Right renal cortex interstitium (tissue), 3 donors: ENCODE data around the gene CSTPP1. TPM values are rescaled to one million over a fixed set of nuclear protein-coding genes. Genes with fewer than 3 reads are reported as not detected.

Experiments
- DNase-seq, 3 donors: peaks; one replicate each; pipeline ENCODE4 v3.0.0-alpha.2; 2013; ENCODE audit warnings: low read depth in 3 of 3, low spot score in 2 of 3
- polyA plus RNA-seq, 3 donors: library from polyadenylated mRNA; unstranded; fragments of 120-200 nt; gene quantifications; one replicate each; pipeline ENCODE4 v1.2.1, GENCODE V29; 2013; ENCODE audit not compliant: insufficient read length in 3 of 3

The CSTPP1 gene, protein sequence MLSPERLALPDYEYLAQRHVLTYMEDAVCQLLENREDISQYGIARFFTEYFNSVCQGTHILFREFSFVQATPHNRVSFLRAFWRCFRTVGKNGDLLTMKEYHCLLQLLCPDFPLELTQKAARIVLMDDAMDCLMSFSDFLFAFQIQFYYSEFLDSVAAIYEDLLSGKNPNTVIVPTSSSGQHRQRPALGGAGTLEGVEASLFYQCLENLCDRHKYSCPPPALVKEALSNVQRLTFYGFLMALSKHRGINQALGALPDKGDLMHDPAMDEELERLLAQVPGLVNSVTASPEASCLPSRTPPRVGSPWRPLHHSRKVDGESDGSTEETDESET
- 10 to 100 TPM; 56.8 to 58.1 (median 57.1) TPM for polyA plus RNA-seq

DNA sequence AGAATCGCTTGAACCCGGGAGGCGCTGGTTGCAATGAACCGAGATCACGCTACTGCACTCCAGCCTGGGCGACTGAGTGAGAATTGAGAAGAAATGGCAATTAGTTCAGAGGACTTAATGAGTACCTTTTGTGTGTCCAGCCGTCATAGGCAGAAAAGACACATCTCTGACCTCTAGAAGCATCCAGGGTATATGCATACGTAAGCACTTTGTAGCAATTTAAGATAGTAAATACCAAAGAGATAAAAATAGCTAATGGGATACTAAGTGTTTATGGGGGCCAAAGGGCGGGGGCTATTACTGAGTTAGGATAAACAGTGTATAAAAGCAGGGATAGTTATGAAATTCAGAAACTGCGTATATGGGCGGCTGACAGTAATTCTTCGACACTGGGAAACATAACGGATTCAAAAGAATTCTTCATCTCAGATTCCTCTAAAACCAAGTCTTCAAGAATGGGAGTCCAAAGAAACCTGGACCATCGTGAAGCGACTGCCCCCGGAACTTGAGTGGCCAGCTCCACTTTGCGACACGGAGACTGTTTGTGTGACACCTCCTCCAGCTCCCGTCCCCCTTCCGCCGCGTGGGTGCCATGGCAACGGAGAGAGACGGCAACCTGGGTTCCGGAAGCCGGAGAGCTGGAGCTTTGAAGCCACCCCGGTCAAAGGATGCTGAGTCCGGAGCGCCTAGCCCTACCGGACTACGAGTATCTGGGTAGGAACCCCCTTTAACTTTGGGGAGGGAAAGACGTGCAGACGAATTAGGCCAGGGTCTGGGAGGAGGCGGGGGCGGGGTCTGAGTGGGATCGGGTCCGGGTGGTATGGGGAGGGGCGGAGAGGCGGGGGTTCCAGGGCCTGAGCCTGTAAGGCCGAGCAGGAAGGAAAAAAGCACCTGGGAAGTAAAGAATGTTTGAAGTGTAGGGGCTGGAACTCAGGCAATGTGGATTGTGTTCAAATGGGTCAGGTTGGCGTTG lies at the start of gene CSTPP1:
TSS of gene CSTPP1 (plus strand) at position 624 of the 973 bp plus-strand sequence. CDS start at position 669, 45 bp downstream.
- peak in 2 of 3 donors; percentile 90 to 91 for DNase-seq

DNA sequence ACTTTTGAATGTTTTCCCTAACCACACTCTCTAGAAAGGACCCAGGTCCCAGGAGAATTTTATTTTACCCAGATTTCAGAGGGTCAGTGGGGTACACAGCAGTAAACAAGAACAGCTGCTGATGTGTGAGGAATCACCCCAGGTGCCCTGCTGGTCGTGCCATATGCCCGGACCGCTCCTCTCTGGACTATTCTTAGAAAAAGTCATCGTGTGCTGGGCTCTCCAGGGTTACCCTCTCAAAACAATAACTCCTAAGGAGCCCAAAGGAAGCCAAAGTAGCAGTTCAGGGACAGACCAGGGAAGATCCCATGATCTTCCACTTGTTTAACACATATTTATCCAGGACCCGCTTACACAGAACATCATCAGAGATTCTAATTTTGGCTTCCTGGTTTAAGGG lies 47.9 kb upstream of the CSTPP1 start:
- no peak for DNase-seq

DNA sequence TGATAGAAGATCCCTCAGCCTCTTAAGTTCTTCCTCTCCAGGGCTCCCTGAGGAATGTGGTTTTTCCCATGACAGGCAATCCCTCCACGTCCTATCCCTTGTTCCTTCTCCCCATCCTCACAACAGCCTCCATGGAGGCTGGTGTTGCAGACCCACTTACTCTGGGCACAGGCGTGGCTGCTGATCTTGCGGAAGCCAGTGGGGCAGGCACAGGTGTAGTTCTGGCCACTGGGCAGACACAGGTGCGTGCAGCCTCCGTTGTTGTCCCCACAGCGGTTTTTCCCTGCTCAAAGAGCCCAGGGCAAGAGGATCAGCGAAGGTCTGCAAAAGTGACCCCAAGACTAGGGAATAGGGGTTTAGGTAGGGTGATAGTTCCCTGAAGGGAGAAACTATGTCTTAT lies 47.3 kb upstream of the CSTPP1 start:
- no peak for DNase-seq

DNA sequence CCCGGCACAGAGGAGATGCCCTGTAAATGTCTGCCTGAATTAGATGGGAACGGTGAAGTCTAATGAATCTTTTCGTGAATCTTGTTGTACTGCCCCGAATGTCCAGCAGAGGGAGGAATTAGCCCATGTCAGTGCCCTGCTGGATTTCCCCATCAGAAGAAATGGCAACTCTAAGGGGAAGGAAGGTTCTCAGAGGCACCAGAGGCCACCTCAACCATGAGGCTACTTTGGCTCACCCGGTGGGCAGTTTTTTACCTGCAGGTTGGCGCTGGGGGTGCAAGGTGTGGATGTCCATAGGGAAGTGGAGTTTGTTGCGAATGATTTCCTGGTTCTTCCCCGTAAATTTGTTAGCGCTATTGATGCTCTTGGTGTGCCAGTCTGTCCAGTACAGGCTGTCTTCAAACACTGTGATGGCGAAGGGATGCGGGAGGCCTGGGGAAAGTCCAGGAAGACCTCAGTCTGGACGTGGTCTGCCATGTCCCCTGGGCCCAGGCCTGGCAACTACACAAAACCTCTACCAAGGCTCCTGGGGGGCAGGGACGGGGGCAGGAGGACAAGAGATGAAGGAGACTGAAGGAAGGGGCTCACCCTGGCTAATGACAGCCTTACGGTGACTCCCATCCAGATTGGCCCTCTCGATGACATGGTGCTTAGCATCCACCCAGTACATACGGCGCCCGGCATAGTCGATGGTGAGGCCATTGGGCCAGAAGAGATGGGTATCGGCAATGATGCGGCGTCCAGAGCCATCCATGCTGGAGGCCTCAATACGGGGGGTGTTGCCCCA lies 46.7 kb upstream of the CSTPP1 start:
- peak in 2 of 3 donors; percentile 48 to 54 for DNase-seq

DNA sequence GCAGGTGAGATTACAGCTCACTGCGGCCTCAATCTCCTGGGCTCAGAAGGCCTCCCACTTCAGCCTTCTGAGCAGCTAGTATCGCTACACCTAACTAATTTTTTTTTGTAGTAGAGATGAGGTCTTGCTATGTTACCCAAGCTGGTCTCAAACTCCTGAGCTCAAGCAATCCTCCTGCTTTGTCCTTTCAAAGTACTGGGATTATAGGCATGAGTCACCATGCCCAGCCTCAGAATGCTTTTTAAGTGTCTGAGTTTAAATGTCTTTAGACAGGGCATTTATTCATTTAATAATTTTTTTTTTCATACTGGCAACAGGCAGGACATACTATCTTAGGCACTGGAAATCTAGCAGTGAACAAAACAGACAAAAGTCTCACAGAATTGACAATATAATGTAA lies 45.9 kb upstream of the CSTPP1 start:
- no peak for DNase-seq

DNA sequence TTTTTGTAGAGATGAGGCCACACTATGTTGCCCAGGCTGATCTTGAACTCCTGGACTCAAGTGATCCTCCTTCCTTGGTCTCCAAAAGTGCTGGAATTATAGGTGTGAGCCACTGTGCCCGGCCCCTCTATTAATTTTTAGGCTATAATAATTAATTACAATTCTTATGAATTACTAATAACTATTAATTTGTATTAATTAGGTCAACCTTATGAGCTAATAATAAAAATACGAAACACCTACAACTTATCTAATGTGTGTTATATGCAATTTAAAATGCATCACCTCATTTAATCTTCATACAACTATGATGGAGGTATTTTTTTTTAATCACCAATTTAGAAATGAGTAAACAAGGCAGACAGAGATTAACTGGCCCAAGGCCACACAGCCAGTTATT lies 44.5 kb upstream of the CSTPP1 start:
- no peak for DNase-seq

DNA sequence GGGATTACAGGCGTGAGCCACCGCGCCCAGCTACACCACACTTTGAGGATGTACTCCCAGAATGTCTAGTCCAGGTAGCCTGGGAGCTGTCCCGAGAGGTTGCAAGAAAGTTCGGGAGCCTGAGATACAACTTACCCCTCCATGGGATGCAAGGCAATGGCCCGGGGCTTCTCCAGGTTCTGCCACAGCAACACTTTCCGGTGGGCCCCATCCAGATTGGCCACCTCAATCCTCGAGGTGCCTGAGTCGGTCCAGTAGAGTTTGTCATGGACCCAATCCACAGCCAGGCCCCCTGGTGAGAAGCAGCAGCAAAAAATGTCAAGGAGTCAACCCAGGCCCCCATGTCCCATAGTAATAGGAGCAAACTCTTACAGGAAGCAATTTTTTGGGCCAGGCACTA lies 43.7 kb upstream of the CSTPP1 start:
- DNase-seq: no peak

DNA sequence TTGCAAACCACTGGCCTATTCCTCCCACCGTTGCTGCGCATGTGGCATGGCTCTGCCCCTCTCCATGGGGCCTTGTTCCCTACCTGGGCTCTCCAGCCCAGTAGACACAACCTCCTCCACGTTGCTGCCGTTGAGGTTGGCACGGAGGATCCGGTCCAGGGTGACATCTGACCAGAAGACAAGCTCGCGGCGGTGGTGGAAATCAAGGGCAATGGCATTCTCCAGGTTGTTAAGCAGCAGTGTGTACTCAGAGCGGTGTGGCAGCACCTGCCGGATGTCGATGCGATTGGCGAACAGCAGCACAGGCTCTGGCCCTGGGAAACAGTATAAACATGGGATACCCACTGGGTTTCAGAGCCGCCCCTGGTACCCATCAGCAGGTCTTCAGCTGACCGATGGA lies 42.1 kb upstream of the CSTPP1 start:
- no peak for DNase-seq

DNA sequence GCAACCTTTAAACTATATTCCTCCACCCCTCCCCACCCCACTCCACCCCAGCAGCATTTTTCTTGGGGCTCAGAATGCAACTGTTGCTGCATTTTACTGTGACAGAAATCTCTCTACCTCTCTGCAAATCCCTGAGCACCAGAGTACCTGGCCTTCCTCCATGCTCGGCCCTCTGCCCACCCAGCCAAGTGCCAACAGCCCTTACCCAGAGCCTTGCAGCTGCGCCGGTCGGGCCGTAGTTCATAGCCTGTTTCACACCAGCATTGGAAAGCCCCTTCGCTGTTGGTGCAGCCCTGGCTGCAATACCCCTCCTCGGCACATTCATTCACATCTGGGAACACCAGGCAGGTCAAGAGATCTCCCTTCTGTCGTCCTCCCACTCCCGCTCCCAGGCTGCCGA lies 41.6 kb upstream of the CSTPP1 start:
- DNase-seq: no peak

DNA sequence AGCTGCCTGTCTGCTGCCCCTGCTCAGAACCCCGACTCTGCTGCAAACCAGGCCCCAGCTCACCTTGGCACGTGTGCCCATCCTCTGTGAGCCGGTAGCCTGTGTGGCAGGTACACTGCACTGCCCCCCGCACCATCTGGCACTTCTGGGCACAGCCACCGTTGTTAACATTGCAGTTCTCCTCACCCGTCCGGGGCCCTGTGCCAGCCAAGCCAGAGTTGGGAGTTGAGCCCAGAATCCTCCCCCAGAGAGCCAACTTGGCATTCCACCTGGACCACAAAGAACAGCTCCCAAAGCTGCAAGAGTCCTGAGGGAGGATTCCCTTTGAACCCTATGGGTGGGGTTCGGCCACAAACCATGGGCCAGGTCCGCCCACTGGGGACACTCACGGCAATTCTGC lies 40.7 kb upstream of the CSTPP1 start:
- no peak for DNase-seq

DNA sequence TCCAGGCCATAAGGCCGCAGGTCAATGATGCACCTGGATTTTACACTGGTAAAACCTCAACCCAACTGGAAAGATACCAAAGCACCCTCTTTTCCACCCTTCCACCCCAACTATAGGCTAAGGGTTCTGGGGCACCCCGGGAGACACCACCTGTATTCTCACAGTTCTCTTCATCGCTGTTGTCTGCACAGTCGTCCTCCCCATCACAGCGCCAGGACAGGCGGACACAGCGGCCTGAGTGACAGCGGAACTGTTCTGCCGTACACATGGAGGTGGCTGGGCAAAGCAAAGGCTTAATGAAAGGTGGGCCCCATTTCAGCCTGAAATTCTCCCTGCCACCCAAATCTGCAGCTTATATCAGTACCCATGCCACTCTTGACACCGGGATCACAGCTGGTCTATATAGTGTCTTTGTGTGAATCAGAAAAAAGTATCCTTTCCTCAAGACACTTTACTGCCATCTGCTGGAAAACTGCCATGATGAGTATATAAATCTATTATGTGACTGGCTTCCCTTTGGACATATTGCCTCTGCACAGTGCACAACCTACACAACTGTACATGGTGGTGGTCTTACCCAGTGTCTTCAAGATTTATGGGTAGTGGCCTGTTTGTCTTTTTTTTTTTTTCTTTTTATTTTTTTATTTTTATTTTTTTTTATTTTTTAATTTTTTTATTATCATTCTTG lies 39.7 kb upstream of the CSTPP1 start:
- DNase-seq: no peak

DNA sequence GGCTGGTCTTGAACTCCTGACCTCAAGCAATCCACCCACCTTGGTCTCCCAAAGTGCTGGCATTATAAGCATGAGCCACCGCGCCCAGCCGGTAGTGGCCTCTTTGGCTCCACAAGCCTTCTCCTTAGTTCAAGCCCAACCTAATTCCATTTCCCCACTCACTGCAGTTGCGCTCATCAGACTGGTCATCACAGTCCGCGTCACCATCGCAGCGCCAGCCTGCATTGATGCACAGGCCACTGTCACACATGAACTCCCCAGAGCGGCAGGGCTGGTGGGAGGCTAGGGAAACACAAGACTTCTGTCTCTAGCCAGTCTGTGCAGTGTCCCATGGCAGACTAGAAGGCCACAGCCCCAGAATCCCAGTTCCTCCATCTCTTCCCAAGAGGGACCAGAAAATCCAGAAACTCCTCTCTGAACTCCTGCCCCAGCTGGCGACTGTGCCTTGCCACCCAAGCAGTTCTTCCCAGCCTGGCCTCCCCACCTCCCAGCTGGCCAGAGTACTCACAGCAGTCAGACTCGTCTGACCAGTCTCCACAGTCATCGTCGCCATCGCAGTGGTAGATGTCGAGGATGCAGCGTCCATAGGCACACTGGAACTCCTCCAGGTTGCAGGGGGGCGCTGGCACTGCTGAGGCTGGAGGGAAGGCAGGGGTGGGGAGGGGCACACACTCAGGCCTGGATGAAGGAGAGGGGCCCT lies 38.0 kb upstream of the CSTPP1 start:
- no peak for DNase-seq

DNA sequence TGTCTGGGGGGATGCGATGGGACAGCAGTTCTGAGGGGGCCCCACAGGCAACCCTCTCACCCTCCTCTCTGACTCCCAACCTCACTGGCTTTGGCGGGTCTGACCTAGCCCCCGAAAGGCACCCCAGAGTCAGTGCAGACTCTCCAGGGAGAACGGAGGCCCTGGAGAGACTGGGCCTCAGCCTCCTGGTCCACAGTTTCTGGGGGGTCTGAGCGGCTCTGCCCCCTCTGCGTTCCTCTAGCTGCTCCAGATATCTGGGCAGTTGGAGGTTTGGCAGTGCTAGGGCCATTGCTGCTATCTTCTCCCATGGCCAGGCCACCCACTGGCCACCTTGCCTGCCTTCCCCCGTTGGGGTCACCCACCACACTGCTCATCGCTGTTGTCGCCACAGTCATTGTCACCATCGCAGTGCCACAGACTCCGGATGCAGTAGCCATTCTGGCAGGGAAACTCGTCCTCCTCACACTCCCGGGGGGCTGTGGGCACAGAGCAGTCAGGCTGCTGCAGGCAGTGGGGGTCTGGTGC lies 37.0 kb upstream of the CSTPP1 start:
- DNase-seq: no peak

DNA sequence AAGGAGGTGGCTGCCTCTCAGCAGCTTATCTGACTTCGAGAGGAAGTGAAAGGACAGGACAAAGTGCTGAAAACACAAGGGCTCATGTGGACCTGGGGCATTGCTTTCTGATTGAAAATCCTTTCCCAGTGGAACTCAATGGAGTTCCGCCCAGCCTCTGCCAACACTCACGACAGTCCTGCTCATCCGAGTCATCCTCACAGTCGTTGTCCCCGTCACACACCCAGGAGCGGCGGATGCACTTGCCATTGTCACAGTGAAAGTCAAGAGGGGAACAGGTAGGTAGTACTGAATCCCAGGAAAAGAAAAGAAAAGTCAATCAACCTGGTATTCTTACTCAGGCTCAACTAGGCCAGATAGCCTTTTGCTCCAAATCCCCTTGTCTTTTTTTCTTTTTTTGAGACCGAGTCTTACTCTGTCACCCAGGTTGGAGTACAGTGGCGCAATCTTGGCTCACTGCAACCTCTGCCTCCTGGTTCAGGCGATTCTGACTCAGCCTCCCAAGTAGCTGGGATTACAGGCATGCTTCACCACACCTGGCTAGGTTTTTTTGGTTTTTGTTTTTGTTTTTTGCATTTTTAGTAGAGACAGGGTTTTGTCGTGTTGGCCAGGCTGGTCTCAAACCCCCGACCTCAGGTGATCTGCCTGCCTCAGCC lies 36.3 kb upstream of the CSTPP1 start:
- no peak for DNase-seq

DNA sequence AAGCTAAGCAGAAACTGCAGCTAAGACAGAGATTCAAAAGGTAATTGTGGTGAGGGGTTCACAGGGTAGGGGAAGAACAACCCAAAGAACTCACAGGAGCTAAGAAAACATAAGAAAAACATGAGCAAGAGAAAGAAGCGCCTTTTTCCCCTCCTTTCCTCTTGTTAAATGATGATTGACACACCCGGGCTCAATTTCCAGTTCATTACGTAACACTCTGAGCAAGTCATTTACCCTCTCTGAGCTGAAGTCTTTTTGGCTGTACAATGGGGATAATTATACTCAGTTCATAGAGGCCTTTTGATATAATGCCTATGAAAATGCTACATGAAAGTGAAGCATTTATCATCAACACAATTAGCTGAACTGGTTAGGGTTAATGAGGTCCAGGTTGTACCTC lies 35.4 kb upstream of the CSTPP1 start:
- no peak for DNase-seq

DNA sequence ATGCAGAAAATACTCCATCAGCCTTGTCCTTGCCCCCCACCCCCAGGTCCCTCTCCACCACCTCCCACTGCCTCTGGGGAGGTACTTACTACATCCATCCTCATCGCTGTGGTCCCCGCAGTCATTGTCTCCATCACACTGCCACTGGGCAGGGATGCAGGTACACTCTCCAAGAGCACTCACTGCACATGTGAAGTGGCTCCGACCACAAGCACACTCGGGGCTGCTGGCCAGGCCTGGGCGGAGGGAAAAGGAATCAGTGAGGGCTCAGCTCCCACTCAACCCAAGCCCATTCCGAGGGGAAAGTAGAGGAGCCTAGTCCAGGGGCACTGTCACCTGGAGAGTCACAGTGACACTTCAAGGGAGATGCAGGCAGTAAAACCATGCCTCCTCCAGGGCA lies 33.9 kb upstream of the CSTPP1 start:
- DNase-seq: no peak

DNA sequence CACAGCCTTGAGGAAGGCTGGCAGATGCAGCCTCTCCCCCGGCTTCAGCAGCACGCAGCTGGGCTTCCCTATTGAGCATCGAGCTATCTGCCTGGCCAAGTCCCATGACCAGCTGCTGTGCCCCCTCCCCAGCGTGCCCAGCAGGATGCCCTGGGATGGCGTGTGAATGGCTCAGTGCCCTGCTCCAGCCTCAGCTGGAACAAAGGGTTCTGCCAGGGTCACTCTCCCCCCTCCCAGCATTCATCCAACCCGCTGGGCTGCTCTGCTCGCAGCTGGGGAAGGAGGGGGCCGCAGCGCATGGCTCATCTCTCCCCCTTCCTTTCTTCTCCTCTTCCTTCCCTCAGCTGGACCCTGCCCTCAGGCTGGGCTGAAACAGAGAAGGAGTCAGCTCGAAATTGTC lies 32.7 kb upstream of the CSTPP1 start:
- no peak for DNase-seq

DNA sequence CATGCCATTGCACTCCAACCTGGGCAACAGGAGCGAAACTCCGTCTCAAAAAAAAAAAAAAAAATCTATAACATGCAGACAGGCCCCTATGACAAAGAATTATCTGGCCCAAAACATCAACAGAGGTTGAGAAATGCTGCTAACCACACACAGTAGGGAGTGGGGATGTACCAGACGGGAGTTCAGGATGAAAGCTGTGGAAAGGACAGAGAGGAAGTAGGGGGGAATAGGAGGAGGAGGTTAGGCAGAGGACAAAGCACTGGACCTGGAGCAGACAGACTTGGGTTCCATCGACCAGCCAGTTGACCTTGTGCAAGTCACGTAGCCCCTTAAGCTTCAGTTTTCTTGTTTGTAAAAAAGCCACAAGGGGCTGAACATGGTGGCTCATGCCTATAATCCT lies 30.8 kb upstream of the CSTPP1 start:
- DNase-seq: no peak

DNA sequence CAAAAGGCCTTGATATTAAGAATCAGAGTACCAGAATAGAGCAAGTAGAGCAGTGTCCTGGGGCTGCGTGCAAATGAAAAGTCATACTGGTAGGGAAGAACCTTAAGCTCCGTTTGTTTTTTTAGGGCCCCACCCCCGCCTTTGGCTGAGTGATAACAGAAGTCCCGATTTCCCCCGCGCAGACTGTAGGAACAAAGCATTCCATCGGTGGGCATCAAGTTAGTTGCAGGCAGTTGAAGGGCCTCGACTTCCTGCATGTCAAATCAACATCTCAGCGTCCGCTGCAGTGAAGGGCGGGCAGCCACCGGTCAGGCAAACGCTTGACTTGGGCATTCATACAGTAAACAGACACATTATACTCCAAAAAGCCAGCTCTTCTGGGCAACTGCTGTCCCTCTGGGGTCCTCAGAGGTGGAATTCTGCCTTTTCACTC lies 29.9 kb upstream of the CSTPP1 start:
- no peak for DNase-seq
